Neutrophil (primary cell): Measurements from ENCODE around the gene MYO1C.

ENCODE experiments used
- H3K27ac ChIP-seq: fragments of 200-600 bp; sonication (generic); 2 replicates; pipeline ENCODE4 v1.5.1; 2016; ENCODE audit warnings: mild to moderate bottlenecking, moderate library complexity
- H3K27me3 ChIP-seq: fragments of 200-600 bp; sonication (generic); 2 replicates; pipeline ENCODE4 v1.6.0; 2016; ENCODE audit warnings: mild to moderate bottlenecking
- H3K36me3 ChIP-seq: fragments of 200-600 bp; sonication (generic); 2 replicates; pipeline ENCODE4 v1.5.1; 2017
- H3K4me1 ChIP-seq, 2 experiments: fragments of 200-600 bp in 1 of 2; sonication (generic) in 1 of 2; 1 replicate in 1 of 2; 2 replicates in 1 of 2; pipeline versions ENCODE4 v1.5.1 to v1.6.1; 2013 to 2016; ENCODE audit warnings: low read depth in 1 of 2, low read length in 1 of 2, mild to moderate bottlenecking in 1 of 2, moderate library complexity in 1 of 2; ENCODE audit not compliant: control insufficient read depth in 1 of 2, insufficient read depth in 1 of 2
- H3K4me3 ChIP-seq, 2 experiments: fragments of 200-600 bp in 1 of 2; sonication (generic) in 1 of 2; 1 replicate in 1 of 2; 2 replicates in 1 of 2; pipeline ENCODE4 v1.5.1; 2013 to 2016; ENCODE audit warnings: low read depth in 1 of 2, low read length in 1 of 2, mild to moderate bottlenecking in 1 of 2, moderate library complexity in 1 of 2
- H3K9me3 ChIP-seq: fragments of 200-600 bp; sonication (generic); 2 replicates; pipeline ENCODE4 v1.5.1; 2016
- TF ChIP-seq, protein P1 (sequence below): fragments of 200-600 bp; sonication (generic); IDR thresholded peaks from 2 replicates; pipeline ENCODE4 v1.5.1; 2016; ENCODE audit warnings: antibody characterized with exemption

Gene MYO1C

DNA sequence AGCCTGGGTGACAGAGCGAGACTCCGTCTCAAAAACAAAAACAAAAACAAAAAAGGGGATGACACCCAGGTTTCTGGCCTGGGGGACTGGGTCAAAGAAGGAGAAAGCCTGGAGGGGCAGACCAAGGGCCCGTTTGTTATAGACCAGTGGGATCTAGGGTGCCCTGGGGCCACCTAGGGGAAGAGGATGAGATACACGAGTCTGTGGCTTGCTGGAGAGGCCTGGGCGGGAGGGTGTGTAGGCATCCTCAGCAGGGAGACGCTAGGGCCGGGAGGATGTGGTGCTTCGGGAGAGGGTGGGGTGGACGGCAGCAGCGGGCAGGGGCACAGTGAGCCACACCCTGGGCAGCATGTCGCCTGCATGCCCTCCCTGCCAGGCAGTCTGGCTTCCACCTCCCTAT, 19.3 kb downstream of the MYO1C start:
- TF ChIP-seq, protein P1, sequence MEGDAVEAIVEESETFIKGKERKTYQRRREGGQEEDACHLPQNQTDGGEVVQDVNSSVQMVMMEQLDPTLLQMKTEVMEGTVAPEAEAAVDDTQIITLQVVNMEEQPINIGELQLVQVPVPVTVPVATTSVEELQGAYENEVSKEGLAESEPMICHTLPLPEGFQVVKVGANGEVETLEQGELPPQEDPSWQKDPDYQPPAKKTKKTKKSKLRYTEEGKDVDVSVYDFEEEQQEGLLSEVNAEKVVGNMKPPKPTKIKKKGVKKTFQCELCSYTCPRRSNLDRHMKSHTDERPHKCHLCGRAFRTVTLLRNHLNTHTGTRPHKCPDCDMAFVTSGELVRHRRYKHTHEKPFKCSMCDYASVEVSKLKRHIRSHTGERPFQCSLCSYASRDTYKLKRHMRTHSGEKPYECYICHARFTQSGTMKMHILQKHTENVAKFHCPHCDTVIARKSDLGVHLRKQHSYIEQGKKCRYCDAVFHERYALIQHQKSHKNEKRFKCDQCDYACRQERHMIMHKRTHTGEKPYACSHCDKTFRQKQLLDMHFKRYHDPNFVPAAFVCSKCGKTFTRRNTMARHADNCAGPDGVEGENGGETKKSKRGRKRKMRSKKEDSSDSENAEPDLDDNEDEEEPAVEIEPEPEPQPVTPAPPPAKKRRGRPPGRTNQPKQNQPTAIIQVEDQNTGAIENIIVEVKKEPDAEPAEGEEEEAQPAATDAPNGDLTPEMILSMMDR: no peak
- Histone ChIP-seq H3K27me3 (peaks cover 99% of the 10 kb centered on the region), H3K36me3 (no peaks in the 10 kb centered on the region), H3K4me3 (no peak overlapping the region), H3K4me1 (peaks cover 0 to 6% of the 10 kb centered on the region in 2 experiments), H3K9me3 (no peaks in the 10 kb centered on the region), H3K27ac (no peak overlapping the region)

DNA sequence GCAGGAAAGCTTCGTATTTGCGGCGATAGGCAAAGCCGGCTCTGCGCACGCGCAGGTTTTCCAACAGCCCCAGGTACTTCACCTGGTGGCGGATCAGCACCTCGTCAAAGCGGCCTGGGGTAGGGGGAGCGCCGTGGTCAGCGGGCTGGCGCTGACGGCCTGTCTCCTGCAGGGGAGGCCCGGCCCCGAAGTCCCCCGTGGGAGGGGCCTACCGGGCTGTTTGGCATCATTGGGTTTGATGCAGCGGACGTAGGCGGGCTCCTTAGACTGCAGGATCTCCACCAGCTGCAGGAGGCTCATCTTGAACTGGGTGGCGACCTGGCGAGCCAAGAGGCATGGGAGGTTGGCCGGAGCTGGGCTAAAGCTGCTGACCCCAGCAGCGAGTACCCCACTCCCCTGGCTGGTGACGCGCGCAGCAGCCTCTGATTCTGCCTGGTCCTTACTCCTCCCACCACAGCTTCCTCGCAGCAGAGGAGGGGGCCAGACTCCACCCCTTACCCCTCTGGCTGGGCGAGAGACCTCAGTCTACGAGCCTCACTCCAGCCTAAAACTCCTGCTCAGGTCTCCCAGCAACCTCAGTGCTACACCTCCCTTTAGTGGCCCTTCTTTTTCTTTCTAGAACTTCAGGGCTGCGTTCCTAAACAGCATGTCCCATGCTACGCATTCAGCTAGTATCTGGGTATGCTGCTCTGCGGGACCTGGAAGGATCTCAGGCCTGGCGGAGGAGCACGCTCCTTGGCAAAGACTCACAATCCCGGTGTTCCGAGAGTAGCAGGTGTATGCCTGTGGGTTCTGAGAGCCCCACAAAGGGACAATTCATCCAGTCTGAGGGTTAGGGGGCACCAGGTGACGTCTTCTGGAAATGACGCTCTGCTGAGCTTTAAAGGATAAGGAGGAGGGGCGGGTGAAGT, 20.3 kb downstream of the MYO1C start:
- Histone ChIP-seq H3K36me3 (no peaks in the 10 kb centered on the region), H3K4me1 (peaks cover 0 to 12% of the 10 kb centered on the region in 2 experiments), H3K27ac (no peak overlapping the region), H3K4me3 (no peak overlapping the region), H3K9me3 (no peaks in the 10 kb centered on the region), H3K27me3 (peaks cover 97% of the 10 kb centered on the region)
- TF ChIP-seq, protein P1: no peak

DNA sequence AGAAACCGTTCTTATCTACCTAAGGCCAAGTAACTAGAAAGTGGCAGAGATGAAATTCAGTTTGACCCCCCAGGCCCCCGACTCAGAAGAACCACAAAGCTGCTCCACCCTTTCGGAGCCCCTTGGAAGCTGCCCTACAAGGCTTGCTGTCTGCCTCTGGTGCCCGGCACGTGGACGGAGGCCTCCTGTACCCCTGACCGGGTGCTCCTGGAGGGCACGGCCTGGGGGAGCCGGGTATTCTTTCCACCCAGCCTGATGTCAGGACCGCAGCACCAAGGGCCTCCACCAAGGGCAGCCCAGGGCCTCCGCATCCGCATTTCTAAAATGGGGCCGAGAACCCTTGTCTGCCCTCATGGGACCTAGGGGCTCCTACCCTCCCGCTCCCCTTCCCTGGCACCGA, 21.0 kb downstream of the MYO1C start:
- no peak overlapping the region for H3K4me3 ChIP-seq
- H3K4me1 ChIP-seq: peaks cover 0 to 12% of the 10 kb centered on the region in 2 experiments
- TF ChIP-seq, protein P1: no peak
- H3K27ac ChIP-seq: no peak overlapping the region
- H3K9me3 ChIP-seq: no peaks in the 10 kb centered on the region
- H3K27me3 ChIP-seq: peaks cover 97% of the 10 kb centered on the region
- H3K36me3 ChIP-seq: no peaks in the 10 kb centered on the region

DNA sequence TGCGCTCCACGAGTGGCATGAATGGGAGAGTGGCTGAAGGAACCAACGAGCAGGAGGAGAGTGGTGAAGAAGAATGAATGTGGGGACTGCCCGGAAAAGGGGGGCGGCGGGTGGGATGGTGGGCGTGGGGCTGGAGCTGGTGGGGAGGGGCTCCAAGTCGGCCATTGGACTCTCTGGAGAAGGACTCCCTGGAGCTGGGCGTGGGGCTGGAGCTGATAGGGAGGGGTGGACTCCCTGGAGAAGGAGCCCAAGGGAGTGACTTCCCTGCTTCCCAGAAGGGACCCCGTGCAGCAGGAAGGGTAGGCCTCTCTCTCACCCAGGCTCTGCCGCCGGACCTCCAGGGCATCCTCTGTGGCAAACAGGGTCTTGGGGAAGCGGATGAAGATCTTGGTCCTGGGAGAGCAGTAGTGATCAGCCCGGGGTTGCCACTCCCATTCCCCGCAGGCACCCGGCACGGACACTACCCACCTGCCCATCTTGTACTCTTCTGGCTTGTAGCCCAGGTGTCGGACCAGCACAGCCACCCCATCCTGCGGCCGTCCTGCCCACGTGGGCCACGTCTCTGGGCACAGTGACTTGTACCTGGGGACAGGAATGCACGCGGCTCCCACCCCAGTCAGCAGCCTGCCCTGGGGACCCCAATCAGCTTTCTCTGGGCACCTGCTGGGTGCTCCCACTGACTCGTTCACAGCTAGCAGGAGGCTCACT, 21.6 kb downstream of the MYO1C start:
- Histone ChIP-seq H3K36me3 (no peaks in the 10 kb centered on the region), H3K4me3 (no peak overlapping the region), H3K27me3 (peaks cover 97% of the 10 kb centered on the region), H3K4me1 (peaks cover 0 to 12% of the 10 kb centered on the region in 2 experiments), H3K27ac (no peak overlapping the region), H3K9me3 (no peaks in the 10 kb centered on the region)
- TF ChIP-seq, protein P1: no peak

DNA sequence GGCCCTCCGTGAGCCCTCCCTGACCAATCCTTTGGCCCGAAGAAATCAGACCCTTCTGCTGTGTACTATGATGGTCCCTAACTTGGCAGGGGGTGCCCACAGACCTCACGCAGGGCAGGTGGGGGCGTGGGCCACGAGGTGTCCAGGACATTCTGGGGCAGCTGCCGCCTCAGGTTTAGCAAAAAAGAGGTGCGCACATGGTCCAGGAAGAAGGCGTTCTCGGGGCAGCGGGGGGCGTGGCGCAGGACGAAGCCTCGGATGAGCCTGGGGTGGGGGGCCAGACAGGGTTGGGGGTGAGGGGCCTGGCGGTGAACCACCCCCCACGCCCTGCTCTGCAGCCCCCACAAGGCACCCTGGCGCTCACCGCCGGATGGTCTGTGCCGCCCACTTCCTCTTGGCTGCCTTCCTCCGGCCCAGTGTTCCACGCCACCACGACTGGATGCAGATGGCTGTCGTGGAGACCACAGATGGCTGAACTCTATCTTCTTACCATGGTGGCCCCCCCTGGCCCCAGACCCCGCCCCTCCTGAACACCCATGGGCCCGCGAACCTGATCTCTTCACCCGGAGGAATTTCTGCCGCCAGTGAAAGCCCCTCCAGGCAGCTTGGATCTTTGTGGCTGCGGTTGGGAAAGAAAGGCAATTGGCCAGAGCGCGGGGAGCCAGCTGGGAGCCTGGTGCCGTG, 22.3 kb downstream of the MYO1C start:
- Histone ChIP-seq H3K27me3 (peaks cover 97% of the 10 kb centered on the region), H3K4me3 (no peak overlapping the region), H3K4me1 (peaks cover 0 to 12% of the 10 kb centered on the region in 2 experiments), H3K36me3 (no peaks in the 10 kb centered on the region), H3K27ac (no peak overlapping the region), H3K9me3 (no peaks in the 10 kb centered on the region)
- TF ChIP-seq, protein P1: no peak
